Esophagus muscularis mucosa (tissue), 3 donors: ENCODE results near the gene SYNGR1.

Experiments
- EP300 ChIP-seq: sonication (generic); formaldehyde crosslinking; IDR thresholded peaks from one replicate; pipeline ENCODE4 v1.6.1; 2017; ENCODE audit warnings: antibody characterized with exemption
- TF ChIP-seq, protein P1 (sequence below), 3 experiments: fragments of 200-600 bp in 2 of 3; fragments of 450-650 bp in 1 of 3; sonication (generic) in 2 of 3; IDR thresholded peaks; one replicate each; pipeline ENCODE4 v1.5.1; 2017 to 2019; ENCODE audit warnings: antibody characterized with exemption in 3 of 3, mild to moderate bottlenecking in 2 of 3, moderate library complexity in 1 of 3

DNA sequence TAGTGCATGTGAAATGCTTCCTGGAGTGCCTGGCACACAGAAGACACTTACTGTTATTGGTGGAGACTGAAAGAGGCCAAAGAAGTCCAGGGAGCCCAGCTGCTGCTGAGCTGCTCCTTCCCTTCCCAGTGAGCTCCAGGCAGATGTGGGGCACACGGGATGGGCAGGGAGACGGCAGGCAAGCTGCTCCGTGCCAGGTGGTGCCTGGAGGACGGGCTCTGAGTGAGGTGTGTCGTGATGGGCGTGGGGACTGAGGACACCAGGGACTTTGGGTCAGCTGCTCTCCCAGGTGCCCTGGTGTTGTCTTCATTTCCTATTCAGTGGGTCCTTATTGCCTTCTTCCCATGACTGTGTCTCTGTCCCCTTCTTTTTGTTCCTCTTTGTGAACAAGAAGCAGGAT is 69.3 kb downstream of the SYNGR1 start:
- TF ChIP-seq, protein P1, sequence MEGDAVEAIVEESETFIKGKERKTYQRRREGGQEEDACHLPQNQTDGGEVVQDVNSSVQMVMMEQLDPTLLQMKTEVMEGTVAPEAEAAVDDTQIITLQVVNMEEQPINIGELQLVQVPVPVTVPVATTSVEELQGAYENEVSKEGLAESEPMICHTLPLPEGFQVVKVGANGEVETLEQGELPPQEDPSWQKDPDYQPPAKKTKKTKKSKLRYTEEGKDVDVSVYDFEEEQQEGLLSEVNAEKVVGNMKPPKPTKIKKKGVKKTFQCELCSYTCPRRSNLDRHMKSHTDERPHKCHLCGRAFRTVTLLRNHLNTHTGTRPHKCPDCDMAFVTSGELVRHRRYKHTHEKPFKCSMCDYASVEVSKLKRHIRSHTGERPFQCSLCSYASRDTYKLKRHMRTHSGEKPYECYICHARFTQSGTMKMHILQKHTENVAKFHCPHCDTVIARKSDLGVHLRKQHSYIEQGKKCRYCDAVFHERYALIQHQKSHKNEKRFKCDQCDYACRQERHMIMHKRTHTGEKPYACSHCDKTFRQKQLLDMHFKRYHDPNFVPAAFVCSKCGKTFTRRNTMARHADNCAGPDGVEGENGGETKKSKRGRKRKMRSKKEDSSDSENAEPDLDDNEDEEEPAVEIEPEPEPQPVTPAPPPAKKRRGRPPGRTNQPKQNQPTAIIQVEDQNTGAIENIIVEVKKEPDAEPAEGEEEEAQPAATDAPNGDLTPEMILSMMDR (IDR thresholded peaks at IDR 0.05): no peak
- no peak for TF ChIP-seq EP300
